ENCODE data around the gene STK17A.

The STK17A gene

GRCh38 chr7:43656997-43657396 is 74.1 kb downstream of the STK17A start:
- Histone ChIP-seq H3K9me3 (ENCODE audit: severe bottlenecking) (no peaks in the 10 kb centered on the region), H3K27me3 (ENCODE audit: insufficient read depth, poor library complexity, severe bottlenecking) (no peaks in the 10 kb centered on the region), H3K4me1 (ENCODE audit: insufficient read depth, poor library complexity, severe bottlenecking) (peaks cover 23% of the 10 kb centered on the region), H3K4me3 (ENCODE audit: severe bottlenecking) (no peak overlapping the region), H3K27ac (ENCODE audit: poor library complexity, severe bottlenecking) (no peak overlapping the region), H3K36me3 (ENCODE audit: low read depth) (peaks cover 33% of the 10 kb centered on the region)
- DNase-seq (ENCODE audit: low spot score) (no peak), ATAC-seq (ENCODE audit: low read depth) (no peak)
- no peak for TF ChIP-seq CTCF (IDR thresholded peaks at IDR 0.05; ENCODE audit: poor library complexity, severe bottlenecking)

GRCh38 chr7:43658718-43659548 is 76.0 kb downstream of the STK17A start:
- DNase-seq (ENCODE audit: low spot score) (no peak), ATAC-seq (ENCODE audit: low read depth) (peak; percentile 91)
- Histone ChIP-seq H3K4me1 (ENCODE audit: insufficient read depth, poor library complexity, severe bottlenecking) (peaks cover 21% of the 10 kb centered on the region), H3K36me3 (ENCODE audit: low read depth) (peaks cover 45% of the 10 kb centered on the region), H3K27me3 (ENCODE audit: insufficient read depth, poor library complexity, severe bottlenecking) (no peaks in the 10 kb centered on the region), H3K9me3 (ENCODE audit: severe bottlenecking) (no peaks in the 10 kb centered on the region), H3K4me3 (ENCODE audit: severe bottlenecking) (no peak overlapping the region), H3K27ac (ENCODE audit: poor library complexity, severe bottlenecking) (peak overlapping the region; percentile 91)
- TF ChIP-seq CTCF (IDR thresholded peaks at IDR 0.05; ENCODE audit: poor library complexity, severe bottlenecking) = no peak

- peaks cover 21% of the 10 kb centered on the region for H3K4me1 ChIP-seq (ENCODE audit: insufficient read depth, poor library complexity, severe bottlenecking)
- DNase-seq (ENCODE audit: low spot score) = no peak
- no peaks in the 10 kb centered on the region for H3K9me3 ChIP-seq (ENCODE audit: severe bottlenecking)
- peaks cover 43% of the 10 kb centered on the region for H3K36me3 ChIP-seq (ENCODE audit: low read depth)
- H3K27me3 ChIP-seq (ENCODE audit: insufficient read depth, poor library complexity, severe bottlenecking) = no peaks in the 10 kb centered on the region
- ATAC-seq (ENCODE audit: low read depth) = no peak; the same call in 2 of the 3 replicates
- TF ChIP-seq CTCF (IDR thresholded peaks at IDR 0.05; ENCODE audit: poor library complexity, severe bottlenecking) = no peak
- peak overlapping the region; percentile 91 for H3K27ac ChIP-seq (ENCODE audit: poor library complexity, severe bottlenecking)
- H3K4me3 ChIP-seq (ENCODE audit: severe bottlenecking) = no peak overlapping the region
Measured at GRCh38 chr7:43659549-43659896, 76.6 kb downstream of the STK17A start.

- no peak for ATAC-seq (ENCODE audit: low read depth)
- TF ChIP-seq CTCF (IDR thresholded peaks at IDR 0.05; ENCODE audit: poor library complexity, severe bottlenecking) = no peak
- no peak for DNase-seq (ENCODE audit: low spot score)
- H3K9me3 ChIP-seq (ENCODE audit: severe bottlenecking) = no peaks in the 10 kb centered on the region
- H3K27ac ChIP-seq (ENCODE audit: poor library complexity, severe bottlenecking) = peak overlapping the region; percentile 91
- peaks cover 26% of the 10 kb centered on the region for H3K4me1 ChIP-seq (ENCODE audit: insufficient read depth, poor library complexity, severe bottlenecking)
- H3K36me3 ChIP-seq (ENCODE audit: low read depth) = peaks cover 43% of the 10 kb centered on the region
- H3K27me3 ChIP-seq (ENCODE audit: insufficient read depth, poor library complexity, severe bottlenecking) = no peaks in the 10 kb centered on the region
- H3K4me3 ChIP-seq (ENCODE audit: severe bottlenecking) = no peak overlapping the region
Measured at GRCh38 chr7:43660141-43660540, 77.2 kb downstream of the STK17A start.

- H3K27me3 ChIP-seq (ENCODE audit: insufficient read depth, poor library complexity, severe bottlenecking) = no peaks in the 10 kb centered on the region
- peaks cover 18% of the 10 kb centered on the region for H3K36me3 ChIP-seq (ENCODE audit: low read depth)
- no peak overlapping the region for H3K4me3 ChIP-seq (ENCODE audit: severe bottlenecking)
- DNase-seq (ENCODE audit: low spot score) (no peak), ATAC-seq (ENCODE audit: low read depth) (no peak)
- no peak overlapping the region for H3K27ac ChIP-seq (ENCODE audit: poor library complexity, severe bottlenecking)
- TF ChIP-seq CTCF (IDR thresholded peaks at IDR 0.05; ENCODE audit: poor library complexity, severe bottlenecking) = no peak
- peaks cover 37% of the 10 kb centered on the region for H3K4me1 ChIP-seq (ENCODE audit: insufficient read depth, poor library complexity, severe bottlenecking)
- no peaks in the 10 kb centered on the region for H3K9me3 ChIP-seq (ENCODE audit: severe bottlenecking)
Measured at GRCh38 chr7:43664681-43665080, 81.8 kb downstream of the STK17A start.

Measured in RWPE2 (cell line).